Stimulated activated CD8-positive, alpha-beta memory T cell treated with anti-CD3 and anti-CD28 coated beads, Interleukin-12 subunit alpha, Interleukin-12 subunit beta, amount 100 ng/mL, for 24 hours (primary cell): ENCODE measurements around the gene MAPT.

ENCODE experiments used
- DNase-seq: peaks from one replicate; pipeline ENCODE4 v3.0.0-alpha.2; 2020; ENCODE audit errors: extremely low read depth

The MAPT gene

DNA sequence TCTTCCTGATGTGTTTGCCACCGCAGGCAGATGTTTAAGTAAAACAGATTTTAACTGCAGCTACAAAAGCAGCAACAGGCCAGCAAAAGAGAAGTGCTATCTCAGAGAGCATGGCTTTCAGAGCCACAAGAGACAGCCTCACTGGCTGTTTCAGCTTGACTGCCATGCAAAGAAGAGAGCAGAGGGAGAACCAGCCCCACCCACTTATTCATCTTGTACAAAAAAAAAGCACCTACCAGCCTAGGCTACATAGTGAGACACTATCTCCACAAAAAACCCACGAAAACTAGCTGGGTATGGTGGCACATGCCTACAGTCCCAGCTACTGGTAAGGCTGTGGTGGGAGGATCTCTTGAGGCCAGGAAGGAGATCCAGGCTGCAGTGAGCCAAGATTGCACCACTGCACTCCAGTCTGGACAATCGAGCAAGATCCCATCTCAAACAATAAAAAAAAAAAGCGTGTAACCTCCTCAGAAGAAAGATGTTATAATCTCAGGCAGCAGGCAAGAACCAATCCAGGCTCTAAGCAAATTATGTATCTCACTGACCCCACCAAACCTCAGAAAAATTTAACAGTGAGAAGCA is 134.7 kb downstream of the MAPT start:
- DNase-seq, result no peak

DNA sequence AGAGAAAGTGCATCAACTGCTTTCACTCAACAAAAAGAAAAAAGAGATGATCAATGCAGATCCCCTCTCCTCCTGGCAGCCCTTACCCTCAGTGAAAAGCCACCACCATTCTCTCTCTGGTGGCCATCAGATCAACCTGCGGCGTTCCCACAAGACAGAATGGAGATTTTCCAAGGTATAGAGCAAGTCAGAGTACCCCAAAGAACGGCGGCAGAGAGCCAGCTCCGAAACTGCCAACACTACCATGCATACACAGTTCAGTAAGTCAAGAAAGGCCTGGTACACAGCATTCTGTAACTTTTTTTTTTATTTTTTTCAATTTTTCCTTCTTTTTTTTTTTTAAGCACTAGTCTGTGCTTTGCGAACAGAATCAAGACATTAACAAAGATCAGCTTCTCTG is 135.3 kb downstream of the MAPT start:
- DNase-seq, result no peak

- no peak for DNase-seq
Observed at GRCh38 chr17:46030752-46031151, 136.4 kb downstream of the MAPT start.

DNA sequence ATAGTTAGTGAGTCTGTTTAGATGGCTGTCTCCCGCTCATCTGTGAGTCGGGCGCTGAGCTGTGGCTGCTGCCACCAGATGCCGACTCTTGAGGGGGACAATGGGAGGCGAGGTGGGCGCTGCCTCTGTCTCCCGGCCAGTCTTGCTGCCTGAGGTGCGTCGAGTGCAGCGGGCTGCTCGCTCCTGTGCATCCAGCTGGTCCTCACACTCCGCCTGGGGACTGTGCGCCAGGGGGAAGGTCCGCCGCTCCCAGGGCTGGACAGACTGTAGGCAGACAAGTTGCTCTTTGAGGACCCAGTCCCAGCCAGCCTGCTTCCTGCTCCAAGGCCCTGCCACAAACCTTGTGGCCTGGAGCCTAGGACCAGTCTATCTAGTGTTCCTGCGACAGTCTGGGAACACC is 137.1 kb downstream of the MAPT start:
- DNase-seq, result no peak

- no peak for DNase-seq
Observed at GRCh38 chr17:46031920-46032319, 137.6 kb downstream of the MAPT start.

DNA sequence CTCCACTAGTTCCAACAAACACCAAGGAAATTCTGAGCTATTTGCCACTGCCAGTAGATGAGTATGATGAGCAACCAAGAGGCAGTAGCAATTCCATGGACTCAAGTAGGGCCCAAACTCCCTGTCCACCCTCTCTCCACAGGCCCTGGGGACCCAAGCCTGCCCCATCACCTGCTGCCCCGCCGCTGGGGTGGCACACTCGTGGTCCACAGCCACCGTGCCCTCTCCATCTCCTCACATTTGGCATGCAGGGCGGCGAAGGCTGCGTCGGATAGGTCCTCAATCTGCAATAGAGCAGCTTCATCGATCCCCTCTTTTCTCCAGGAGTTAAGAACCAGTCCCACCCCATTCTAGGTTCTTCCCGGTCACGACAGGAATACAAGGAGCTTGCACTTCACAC is 138.6 kb downstream of the MAPT start:
- DNase-seq, result no peak

GRCh38 chr17:46033392-46033791 is 139.0 kb downstream of the MAPT start:
- DNase-seq, result no peak

DNA sequence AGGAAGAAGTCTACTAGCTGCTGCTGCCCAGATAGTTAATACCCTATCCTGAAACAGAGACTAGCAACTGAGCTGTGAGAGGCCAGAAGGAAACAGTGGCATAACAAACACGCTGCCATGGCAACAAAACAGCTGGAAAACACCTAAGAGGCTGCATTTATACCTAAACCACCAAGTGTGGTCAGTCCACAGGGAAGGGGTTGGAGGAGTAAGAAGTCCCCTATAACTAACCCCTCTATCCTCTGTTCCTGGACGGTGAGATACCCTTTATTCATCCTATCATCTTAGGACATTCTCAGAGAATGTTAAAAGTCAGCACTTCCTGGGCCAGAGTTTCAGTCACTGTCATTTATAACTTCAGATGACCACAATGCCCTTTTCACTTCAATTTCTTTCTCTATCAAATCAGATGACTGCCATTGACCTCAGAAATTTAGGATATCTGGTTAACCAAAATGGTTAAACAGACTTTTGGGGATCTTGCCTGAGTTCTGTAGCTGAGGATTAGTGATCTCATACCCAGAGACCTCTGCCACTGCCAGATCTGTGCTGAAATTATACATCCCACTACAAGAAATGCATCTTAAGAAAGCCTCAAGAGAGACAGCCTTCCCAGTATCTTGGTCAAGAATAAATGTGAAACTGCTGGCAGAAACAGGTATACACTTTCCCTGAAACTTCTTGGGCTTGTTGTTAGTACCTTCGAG is 140.9 kb downstream of the MAPT start:
- DNase-seq, result no peak

GRCh38 chr17:46036491-46036890 is 142.1 kb downstream of the MAPT start:
- DNase-seq, result no peak

DNA sequence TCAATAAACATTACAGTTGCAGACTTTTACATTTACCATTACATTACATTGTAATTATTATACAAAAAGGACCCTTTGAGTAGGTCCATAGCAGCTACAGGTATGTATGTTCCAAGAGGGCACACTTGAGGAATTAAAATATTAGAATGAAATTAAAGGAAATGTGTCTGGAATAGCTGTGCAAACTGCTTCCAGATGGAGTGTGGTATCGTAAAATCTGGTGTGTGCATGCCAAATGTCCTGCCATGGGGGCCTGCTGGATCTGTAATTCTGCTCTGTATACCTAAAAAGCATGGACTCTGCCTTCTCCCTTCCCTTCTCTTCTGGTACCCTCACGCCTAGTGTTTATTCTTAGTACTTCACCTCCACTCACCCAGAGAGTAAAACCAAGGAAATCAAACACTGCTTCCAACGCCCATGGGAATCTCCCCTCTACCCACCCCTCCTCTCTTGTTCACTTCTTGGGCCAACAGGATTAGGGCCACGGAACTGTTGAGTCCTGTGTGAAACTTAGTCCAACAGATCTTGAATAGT is 143.4 kb downstream of the MAPT start:
- DNase-seq, result no peak

DNA sequence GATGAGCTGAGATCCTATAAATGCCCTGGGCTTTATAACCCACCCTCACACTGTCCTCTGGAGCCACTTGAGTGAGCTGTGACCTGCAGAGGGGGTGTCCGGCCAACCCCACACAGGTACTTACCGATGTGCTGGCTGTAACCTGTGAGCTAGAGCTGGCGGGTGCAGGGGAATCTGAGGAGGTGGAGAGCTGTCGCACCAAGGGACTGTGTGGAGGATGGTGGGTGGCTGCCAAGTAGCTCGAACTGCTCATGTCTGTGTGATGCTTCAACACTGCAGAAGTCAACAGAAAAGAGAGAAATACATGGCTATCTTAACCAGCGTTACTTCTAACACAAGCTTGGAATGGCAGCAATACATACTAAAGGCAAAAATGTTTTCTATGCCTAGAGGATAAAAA is 144.1 kb downstream of the MAPT start:
- no peak for DNase-seq

DNA sequence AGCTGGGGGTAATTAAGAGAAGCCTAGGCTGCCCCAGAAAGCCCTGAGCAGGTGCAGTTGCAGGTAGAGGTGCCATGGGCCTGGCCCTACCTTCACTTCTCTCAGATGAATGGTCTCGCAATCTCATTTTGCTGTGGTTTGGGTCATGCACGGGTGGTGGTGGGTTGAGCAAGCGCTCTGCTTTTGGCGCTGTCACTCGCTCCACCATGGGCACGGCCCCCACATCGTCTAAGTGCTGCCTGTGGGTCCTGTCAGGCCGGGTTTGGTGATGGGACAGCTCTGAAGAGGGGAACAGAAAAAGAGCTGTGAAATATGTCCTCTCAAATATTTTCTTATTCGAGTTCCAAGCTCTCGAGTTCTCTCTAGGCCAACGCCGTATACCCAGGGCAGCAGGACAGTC is 144.6 kb downstream of the MAPT start:
- no peak for DNase-seq

GRCh38 chr17:46039592-46040186 is 145.3 kb downstream of the MAPT start:
- DNase-seq, result no peak

GRCh38 chr17:46042246-46042645 is 147.9 kb downstream of the MAPT start:
- DNase-seq, result no peak

DNA sequence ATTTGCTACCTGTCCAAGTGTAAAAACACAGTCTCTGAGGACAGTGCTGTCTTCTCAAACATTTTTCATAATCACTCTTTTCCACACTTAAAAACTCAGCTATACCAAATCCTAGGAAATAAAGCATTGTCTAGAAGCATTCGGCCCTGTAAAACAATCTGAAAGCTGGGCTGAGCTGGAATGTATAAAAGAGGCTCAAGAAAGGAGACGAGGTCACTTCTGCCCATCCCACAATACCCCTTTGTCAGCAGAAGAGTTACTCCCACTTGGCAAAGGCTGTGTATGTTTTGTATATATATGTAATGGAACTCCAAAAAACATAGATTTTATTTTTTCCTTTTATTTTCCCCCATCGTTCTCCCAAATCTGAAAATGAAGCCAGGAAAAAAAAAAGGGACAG is 148.6 kb downstream of the MAPT start:
- DNase-seq, result no peak

DNA sequence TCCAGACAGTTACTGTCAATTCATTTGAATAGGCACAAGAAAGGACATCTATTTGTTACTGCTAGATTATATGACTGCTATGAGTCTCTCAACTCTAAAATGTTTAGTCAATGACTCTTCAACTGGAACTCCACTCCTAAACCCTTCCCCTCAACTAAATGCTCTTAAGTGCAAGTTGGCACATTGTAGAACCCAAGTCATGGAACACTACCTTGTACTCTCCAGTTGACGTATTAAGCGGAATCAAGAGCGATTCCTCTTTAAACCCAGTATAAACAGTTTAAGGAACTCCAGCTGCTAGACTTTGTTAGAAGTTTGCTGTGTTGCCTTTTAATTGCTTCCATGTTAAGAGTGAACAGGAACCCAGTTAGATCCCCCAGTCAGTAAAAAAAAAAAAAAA is 149.3 kb downstream of the MAPT start:
- DNase-seq, result no peak

DNA sequence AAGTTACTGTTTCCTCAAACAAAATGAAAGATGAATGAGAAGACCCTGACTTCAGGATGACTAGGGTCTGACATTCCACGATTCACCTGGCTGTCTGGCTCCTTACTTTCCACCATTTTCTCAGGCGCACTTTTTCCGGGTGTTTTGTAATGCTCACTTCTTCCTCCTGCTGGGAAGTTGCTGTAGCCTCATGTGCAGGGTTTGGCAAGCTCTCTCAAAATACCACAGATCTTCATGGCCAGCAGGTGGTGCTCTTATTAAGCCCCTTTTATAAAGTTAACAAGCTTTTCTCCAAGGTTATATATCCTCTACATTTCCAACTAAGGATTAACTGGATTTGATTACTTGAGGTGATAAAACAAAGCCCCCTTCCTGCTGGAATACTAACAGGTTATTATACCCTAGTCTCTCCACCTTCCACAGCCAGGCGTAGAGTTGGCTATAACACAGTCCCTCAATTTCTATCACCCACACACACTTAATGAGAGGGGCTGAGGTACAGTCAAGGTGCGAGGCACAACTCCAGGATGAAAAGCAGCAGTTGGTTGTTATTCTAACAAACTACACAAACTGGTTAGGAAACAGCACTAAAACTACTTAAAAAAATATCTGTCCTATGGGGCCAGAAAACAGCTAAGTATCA is 150.1 kb downstream of the MAPT start:
- DNase-seq, result no peak

DNA sequence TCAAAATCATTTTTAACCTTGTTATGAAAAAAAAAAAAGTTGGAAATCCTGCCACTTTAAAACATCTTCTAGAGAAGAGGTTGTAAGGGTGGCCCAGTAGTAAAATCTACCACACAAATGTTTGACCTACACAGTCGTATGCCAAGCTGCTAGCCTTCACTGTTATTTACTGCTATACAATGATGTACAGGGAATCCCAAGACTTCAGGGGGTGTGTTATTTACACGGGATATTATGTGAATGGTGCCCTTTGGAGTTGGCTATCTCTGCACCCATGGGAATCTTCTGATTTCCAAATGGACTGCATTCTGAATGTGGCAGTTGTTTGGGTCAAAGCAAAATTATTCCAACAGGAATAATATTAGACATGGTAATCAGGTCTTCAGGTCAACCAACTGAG is 150.6 kb downstream of the MAPT start:
- DNase-seq, result no peak

- no peak for DNase-seq
Observed at GRCh38 chr17:46045639-46046038, 151.3 kb downstream of the MAPT start.

GRCh38 chr17:46046957-46047356 is 152.6 kb downstream of the MAPT start:
- no peak for DNase-seq

GRCh38 chr17:46047398-46047797 is 153.0 kb downstream of the MAPT start:
- DNase-seq, result no peak

GRCh38 chr17:46047856-46048255 is 153.5 kb downstream of the MAPT start:
- no peak for DNase-seq

GRCh38 chr17:46049656-46050055 is 155.3 kb downstream of the MAPT start:
- no peak for DNase-seq
